NB4 (cell line): ENCODE results near the gene PLD5.
"Not testable (repeated sequence)": the region's sequence is repeated elsewhere in the genome, so short reads cannot be mapped to it uniquely, and the experiment has no call there.

Source experiments
- MAX ChIP-seq: IDR thresholded peaks from 2 replicates; pipeline ENCODE4 v1.6.1; 2011; ENCODE audit warnings: low read depth, low read length
- TF ChIP-seq, protein P1 (sequence below): IDR thresholded peaks from one replicate; pipeline ENCODE4 v1.5.1; 2012; ENCODE audit warnings: low read depth, low read length

DNA sequence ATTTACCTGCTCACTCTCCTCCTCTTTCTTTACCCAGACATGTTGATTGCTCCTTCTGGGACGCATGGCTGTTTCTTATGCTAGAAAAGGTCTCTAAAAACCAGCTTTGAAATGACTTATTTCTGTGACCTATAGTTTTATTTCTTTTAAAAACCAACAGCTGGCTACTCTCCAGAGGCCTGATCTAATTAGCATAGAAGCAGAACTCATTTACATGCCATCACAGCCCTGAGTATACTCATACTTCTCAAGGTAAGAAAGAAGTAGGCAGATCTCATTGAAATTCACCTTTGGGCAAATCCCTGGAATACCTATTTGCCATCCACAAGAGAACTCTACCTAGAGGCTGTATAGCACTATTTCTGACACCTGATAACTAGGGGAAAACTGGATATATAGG is 230.7 kb downstream of the PLD5 start:
- not testable (repeated sequence) for TF ChIP-seq MAX
- TF ChIP-seq, protein P1, sequence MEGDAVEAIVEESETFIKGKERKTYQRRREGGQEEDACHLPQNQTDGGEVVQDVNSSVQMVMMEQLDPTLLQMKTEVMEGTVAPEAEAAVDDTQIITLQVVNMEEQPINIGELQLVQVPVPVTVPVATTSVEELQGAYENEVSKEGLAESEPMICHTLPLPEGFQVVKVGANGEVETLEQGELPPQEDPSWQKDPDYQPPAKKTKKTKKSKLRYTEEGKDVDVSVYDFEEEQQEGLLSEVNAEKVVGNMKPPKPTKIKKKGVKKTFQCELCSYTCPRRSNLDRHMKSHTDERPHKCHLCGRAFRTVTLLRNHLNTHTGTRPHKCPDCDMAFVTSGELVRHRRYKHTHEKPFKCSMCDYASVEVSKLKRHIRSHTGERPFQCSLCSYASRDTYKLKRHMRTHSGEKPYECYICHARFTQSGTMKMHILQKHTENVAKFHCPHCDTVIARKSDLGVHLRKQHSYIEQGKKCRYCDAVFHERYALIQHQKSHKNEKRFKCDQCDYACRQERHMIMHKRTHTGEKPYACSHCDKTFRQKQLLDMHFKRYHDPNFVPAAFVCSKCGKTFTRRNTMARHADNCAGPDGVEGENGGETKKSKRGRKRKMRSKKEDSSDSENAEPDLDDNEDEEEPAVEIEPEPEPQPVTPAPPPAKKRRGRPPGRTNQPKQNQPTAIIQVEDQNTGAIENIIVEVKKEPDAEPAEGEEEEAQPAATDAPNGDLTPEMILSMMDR = not testable (repeated sequence)
